Putamen (tissue), 1 donor: ENCODE results near the gene ZNF428.

ENCODE experiments used
- DNase-seq: peaks from one replicate; pipeline ENCODE4 v3.0.0-alpha.2; 2016; ENCODE audit warnings: low spot score

The ZNF428 gene

DNA sequence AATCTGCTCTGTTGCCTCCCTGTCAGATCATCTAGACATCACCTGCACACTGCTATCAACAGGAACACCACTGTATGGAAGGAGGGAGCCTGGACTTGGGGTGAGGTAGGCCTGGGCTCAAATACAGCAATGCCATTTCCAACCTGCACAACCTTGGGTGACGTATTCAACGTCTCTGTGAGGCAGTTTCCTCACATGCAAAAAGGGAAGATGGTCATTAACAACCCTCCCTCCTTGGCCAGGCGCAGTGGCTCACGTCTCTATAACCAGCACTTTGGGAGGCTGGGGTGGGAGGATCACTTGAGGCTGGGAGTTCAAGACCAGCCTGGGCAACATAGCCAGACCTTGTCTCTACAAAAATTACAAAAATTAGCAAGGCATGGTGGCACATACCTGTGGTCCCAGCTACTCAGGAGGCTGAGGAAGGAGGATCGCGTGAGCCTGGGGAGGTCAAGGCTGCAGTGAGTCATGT lies 57.2 kb downstream of the ZNF428 start:
- no peak for DNase-seq

DNA sequence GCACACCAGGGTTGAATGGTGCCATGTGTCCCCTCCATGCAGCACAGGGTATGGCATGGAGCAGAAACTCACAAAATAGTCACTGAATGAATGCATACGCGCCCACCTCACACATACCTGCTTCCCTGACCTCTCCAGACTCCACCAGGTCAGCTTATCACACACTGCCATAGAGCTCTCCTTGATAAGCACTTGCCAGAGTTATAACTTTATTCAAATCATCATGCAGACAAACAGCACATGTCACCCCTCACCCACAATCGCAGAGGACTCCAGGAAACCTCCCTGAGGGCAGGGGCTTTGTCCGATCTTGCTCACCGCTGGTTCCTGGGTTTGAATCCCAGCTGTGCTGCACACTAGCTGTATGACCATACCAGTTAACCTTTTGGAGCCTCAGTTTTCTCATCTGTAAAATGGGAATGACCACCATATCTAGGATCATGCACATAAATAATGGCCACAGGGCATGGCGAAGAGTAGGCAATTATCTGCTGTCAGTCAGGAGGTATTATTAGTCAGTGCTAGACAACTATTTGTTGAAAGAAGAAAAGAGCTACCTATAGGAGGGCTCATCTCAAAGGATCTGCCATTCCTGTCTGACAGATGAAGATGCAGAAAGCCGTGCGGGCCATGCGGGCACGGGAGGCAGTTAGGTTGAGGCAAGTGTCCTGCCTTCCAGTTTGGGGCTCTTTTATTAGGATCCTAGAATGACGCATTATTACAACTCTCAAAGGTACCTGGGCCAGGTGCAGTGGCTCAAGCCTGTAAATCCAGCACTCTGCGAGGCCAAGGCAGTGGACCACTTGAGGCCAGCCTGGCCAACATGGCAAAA lies 58.1 kb downstream of the ZNF428 start:
- no peak for DNase-seq

DNA sequence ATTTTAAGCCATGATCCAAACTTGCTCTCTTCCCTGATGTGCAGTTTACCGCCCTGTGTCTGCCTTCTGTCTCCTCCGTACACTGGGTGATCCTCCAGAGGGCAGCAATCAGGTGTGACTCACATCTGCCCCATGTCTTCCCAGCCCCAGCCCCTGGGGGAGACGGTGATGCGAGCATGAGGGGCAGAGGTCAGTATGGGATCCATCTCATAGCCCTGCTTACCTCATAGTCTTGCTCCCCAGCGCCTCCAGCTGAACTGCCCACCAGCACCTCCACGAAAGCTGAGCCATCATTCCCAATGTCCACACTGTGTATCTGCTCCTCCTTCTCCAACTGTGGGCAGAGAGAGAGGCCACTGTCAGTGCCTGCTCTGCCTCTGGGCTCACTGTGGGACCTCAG lies 58.7 kb downstream of the ZNF428 start:
- no peak for DNase-seq
